ENCODE data around the gene TRAPPC3.
"Not testable (repeated sequence)": the region's sequence is repeated elsewhere in the genome, so short reads cannot be mapped to it uniquely, and the experiment has no call there.

The TRAPPC3 gene

GRCh38 chr1:36166136-36166535, 16.9 kb upstream of the TRAPPC3 start:
- no peak for DNase-seq

- no peak for DNase-seq
Observed at GRCh38 chr1:36165145-36165544, 15.9 kb upstream of the TRAPPC3 start.

DNA sequence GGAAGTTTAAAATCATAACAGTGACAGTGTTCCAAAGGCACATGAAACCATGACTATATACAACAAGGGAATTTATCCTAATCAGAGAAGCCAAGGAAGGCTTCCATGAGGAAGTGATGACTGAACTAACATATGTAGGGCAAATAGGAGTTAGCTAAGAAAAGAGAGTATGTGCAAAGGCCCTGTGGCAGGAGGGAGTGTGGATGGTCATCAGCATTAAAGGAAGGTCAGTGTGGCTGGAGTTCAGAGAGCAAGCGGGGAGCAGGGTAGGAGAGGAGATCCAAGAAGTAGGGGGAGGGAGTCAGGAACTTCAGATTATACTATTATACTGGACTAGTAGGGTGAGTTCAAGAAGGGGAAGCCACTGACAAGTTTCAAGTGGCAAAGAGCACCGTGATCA, 15.1 kb upstream of the TRAPPC3 start:
- DNase-seq: no peak

GRCh38 chr1:36163426-36163825, 14.1 kb upstream of the TRAPPC3 start:
- DNase-seq: no peak

GRCh38 chr1:36162680-36163239, 13.5 kb upstream of the TRAPPC3 start:
- no peak for DNase-seq

DNA sequence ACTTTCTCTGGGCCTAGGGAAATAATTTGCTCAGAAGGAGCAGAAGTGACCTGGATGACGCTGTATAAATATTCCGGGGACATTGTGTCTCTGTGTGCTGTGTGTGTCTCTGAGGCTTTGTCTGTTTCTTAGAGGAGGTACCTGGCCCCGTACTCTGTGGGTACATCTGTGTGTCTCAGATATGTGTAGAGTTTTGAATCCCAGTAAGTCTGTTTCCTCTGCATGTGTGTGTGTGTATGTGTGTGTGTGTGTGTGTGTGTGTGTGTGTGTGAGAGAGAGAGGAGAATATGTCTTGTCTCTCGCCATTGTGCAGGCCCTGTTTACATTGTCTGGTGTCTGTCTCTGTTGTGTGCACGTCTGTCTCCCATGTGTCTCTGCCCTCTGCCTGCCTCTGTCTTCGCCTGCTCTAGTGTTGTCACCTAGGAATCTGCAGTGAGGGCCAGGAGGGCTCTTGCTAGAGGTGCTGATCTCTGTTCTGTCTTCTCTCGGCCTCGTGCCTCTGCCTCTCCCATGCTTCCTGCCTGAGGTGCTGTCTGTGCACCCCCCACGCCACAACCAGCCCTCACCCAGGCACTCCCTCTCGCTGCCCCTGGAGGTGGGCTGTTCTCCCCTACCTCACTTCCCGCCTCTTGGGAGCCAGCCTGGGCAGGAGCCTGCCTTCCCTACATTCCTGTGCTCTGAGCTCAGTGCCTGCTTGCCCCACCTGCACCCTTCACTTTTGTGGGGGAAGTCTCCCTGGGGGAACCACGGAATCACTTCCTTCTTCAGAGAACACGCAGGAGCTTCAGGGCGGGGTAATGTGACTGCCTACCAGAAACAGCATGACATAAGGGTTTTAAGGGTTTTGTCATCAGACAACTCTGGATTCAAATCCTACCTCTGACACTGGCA, 12.6 kb upstream of the TRAPPC3 start:
- no peak for DNase-seq

GRCh38 chr1:36160949-36161485, 11.7 kb upstream of the TRAPPC3 start:
- DNase-seq: peak; percentile 47

- DNase-seq: no peak
Observed at GRCh38 chr1:36160388-36160948, 11.2 kb upstream of the TRAPPC3 start.

GRCh38 chr1:36159614-36160387, 10.5 kb upstream of the TRAPPC3 start:
- no peak for DNase-seq

DNA sequence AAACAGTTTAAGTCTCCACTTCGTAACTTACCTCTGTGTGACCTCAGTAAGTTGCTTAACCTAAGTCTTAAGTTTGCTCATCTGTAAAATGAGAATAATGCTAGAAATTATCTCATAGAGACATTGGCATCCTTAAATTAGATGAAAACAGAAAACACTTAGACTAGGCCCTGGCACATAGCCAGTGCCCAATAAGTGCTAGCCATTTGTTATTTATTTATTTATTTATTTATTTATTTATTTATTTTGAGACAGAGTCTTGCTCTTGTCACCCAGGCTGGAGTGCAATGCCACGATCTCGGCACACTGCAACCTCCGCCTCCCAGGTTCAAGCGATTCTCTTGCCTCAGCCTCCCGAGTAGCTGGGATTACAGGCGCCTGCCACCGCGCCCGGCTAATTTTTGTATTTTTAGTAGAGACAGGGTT, 9.6 kb upstream of the TRAPPC3 start:
- DNase-seq: not testable (repeated sequence)

DNA sequence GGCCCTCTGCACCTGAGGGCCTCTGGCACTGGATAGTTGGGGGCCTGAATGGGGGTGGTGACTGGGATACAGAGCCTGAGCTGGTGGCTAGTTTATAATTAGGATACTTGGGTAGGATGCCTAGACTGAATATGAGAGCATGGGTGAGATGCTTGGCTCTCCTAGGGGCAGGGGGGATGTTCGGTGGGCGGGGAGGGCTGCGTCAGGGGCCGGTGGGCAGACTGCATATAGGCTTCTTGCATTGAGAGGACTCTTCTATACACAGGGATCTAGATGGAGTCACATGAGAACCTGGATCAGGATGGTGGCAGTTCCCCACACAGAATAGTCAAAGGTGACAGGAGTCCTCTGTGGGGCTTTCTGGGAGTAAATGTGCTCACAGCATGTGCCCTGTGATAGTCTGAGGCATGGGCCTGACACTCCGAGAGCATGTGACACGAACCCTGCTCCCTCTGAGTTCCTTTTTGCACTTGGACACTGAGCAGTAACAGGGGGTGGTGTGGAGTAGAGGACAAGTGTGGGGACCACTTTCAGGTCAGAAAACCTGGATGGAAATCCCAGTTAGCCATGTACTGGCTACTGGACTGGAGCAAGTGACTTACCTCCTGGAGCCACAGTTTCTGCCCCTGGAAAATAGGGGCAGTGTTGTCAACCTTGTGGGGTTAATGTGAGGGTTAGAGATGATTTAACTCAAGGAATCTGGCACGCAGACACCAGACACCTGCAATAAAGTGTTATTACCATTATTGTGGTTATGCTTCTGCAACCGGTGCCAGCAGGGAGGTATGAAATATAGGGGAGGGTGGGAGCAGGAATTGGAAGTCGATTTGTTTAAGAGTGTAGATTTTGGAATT, 8.9 kb upstream of the TRAPPC3 start:
- DNase-seq: no peak

DNA sequence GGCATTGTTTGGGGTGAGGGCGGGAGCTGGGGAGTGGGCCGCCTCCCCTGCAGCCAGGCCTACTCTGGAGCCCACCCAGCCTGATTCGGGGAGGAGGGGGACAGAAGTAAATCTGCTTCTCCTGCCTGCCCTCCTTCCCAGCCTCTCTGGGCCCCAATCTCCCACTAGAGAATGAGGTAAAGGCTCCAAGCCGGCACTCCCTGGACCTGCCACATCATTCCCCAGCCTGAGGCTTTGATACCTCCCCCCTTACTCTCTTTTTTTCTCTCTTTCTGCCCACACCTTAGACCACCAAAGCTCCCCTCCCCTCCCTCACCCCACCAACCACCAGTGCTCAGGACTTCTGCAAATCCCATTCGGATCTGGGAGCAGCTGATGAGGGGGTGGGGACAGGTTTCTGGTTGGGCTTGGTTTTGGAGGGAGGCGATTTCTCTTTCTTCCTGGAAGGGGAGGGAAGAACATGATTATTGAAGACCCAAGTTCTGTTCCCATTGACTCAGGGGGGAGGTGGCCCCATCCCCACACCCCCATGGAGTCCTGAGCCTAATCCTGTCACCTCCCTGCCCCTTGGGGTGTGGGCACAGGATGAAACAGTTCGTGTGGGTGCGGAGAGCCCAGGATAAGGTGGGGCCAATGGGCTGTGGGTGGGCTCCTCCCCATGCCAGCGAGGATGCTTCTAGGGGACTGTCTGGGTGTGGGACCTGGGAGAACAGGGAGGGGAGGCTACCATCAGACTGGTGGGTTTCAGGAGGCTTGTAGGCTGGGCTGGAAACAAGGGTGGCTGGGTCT, 8.0 kb upstream of the TRAPPC3 start:
- DNase-seq: no peak

GRCh38 chr1:36156329-36157114, 7.2 kb upstream of the TRAPPC3 start:
- peak; percentile 15 for DNase-seq

GRCh38 chr1:36155408-36156328, 6.4 kb upstream of the TRAPPC3 start, which contains the start of gene MAP7D1:
Gene MAP7D1 (plus strand): TSS chr1:36156160. CDS start chr1:36156418, 258 bp downstream.
- DNase-seq: peak; percentile 91

GRCh38 chr1:36154765-36155407, 5.6 kb upstream of the TRAPPC3 start:
- DNase-seq: no peak

DNA sequence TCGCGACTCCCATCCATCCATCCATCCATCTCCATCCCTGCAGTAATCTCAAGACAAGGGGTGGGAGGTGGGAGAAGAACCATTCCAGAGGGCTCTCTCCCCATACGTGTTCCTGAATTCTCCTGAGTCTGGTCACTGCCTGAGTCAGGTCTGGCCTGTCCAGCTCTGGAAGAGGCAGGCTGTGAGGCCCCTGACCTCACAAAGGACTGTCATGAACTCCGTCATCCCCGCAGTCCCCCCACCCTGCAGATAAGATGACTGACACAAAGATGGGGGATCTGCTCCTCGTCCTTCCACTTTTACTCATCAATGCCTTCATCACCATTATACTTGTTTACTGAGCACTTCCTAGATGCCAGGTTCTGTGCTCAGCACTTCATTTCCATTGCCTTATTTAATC, 5.0 kb upstream of the TRAPPC3 start:
- no peak for DNase-seq

GRCh38 chr1:36153476-36153875, 4.2 kb upstream of the TRAPPC3 start:
- no peak for DNase-seq

GRCh38 chr1:36151845-36152203, 2.5 kb upstream of the TRAPPC3 start:
- no peak for DNase-seq

Data from T1000 (cell line).